NCI-H2171 (cell line): ENCODE results near the gene OR52K1.
"Not testable (repeated sequence)": the region's sequence is repeated elsewhere in the genome, so short reads cannot be mapped to it uniquely, and the experiment has no call there.

Experiments used
- DNase-seq: peaks from one replicate; lab custom pipeline; 2025; lab: John Stamatoyannopoulos, UW

OR52K1 gene

GRCh38 chr11:4491878-4492606, 9.6 kb downstream of the OR52K1 start:
- DNase-seq: no peak

GRCh38 chr11:4493480-4493818, 11.0 kb downstream of the OR52K1 start:
- DNase-seq: no peak

- DNase-seq: no peak
Observed at GRCh38 chr11:4495487-4495886, 13.0 kb downstream of the OR52K1 start.

- no peak for DNase-seq
Observed at GRCh38 chr11:4495986-4496385, 13.5 kb downstream of the OR52K1 start.

GRCh38 chr11:4496557-4497248, 14.3 kb downstream of the OR52K1 start:
- no peak for DNase-seq

GRCh38 chr11:4508886-4509285, 26.4 kb downstream of the OR52K1 start:
- DNase-seq: no peak

- no peak for DNase-seq
Observed at GRCh38 chr11:4511282-4512245, 29.1 kb downstream of the OR52K1 start.

GRCh38 chr11:4514196-4514595, 31.8 kb downstream of the OR52K1 start:
- no peak for DNase-seq

GRCh38 chr11:4522339-4522738, 39.9 kb downstream of the OR52K1 start:
- DNase-seq: no peak

- no peak for DNase-seq
Observed at GRCh38 chr11:4522752-4523151, 40.3 kb downstream of the OR52K1 start.

- no peak for DNase-seq
Observed at GRCh38 chr11:4523666-4524065, 41.2 kb downstream of the OR52K1 start.

GRCh38 chr11:4527926-4528325, 45.5 kb downstream of the OR52K1 start:
- no peak for DNase-seq

- DNase-seq: not testable (repeated sequence)
Observed at GRCh38 chr11:4531686-4532085, 49.2 kb downstream of the OR52K1 start.

GRCh38 chr11:4539603-4540219, 57.3 kb downstream of the OR52K1 start:
- DNase-seq: no peak

GRCh38 chr11:4541071-4541470, 58.6 kb downstream of the OR52K1 start:
- DNase-seq: no peak
